OCI-LY7 (cell line): Measurements from ENCODE around the gene PTPRF. TPM values are rescaled to one million over a fixed set of nuclear protein-coding genes. Genes with fewer than 3 reads are reported as not detected.

ENCODE experiments used
- BruUV-seq: library from RNA; stranded (reverse); fragments of 400-500 nt; replicated peaks from 2 replicates; lab custom pipeline; 2021; lab: Mats Ljungman, UMichigan
- CTCF ChIA-PET: fragments of 300-600 bp; sonication (Branson Sonifier 250); formaldehyde crosslinking; loops from one replicate; lab custom pipeline; 2022; ENCODE audit warnings: antibody characterized with exemption; ENCODE audit not compliant: unreplicated experiment; lab: Charles Lee
- POLR2A ChIA-PET: fragments of 300-600 bp; sonication (Branson Sonifier 250); formaldehyde crosslinking; loops from one replicate; lab custom pipeline; 2022; ENCODE audit warnings: antibody characterized with exemption; lab: Charles Lee
- DNase-seq: peaks from one replicate; pipeline ENCODE4 v3.0.0-alpha.2; 2015; ENCODE audit warnings: low spot score
- H2AFZ ChIP-seq: fragments of 200-600 bp; sonication (generic), shearing (Covaris generic); 2 replicates; pipeline ENCODE4 v1.6.1; 2014; ENCODE audit warnings: mild to moderate bottlenecking, antibody characterized with exemption, low read length, moderate library complexity
- H3K27ac ChIP-seq: fragments of 200-600 bp; sonication (generic); 2 replicates; pipeline ENCODE4 v1.5.1; 2014; ENCODE audit warnings: mixed run types, low read depth, mild to moderate bottlenecking, moderate library complexity, low read length, inconsistent platforms; ENCODE audit not compliant: poor library complexity, severe bottlenecking
- H3K36me3 ChIP-seq: fragments of 200-600 bp; sonication (generic); 2 replicates; pipeline ENCODE4 v1.6.1; 2014; ENCODE audit warnings: mild to moderate bottlenecking, antibody characterized with exemption, low read length, moderate library complexity, mixed read lengths; ENCODE audit not compliant: insufficient read depth
- H3K4me1 ChIP-seq: fragments of 200-600 bp; sonication (generic); 2 replicates; pipeline ENCODE4 v1.5.1; 2014; ENCODE audit warnings: mild to moderate bottlenecking, low read length; ENCODE audit not compliant: insufficient read depth, poor library complexity, severe bottlenecking
- H3K4me2 ChIP-seq: fragments of 200-600 bp; sonication (generic); 2 replicates; pipeline ENCODE4 v1.6.1; 2014; ENCODE audit warnings: mild to moderate bottlenecking, low read length
- H3K4me3 ChIP-seq: fragments of 200-600 bp; sonication (generic); 2 replicates; pipeline ENCODE4 v1.5.1; 2014; ENCODE audit warnings: mild to moderate bottlenecking, low read depth, low read length; ENCODE audit not compliant: poor library complexity, severe bottlenecking
- H3K79me2 ChIP-seq: fragments of 200-600 bp; sonication (generic); 2 replicates; pipeline ENCODE4 v1.6.1; 2016; ENCODE audit warnings: low read depth, mild to moderate bottlenecking, low read length, moderate library complexity, mixed read lengths; ENCODE audit not compliant: insufficient read depth
- H3K9me2 ChIP-seq: fragments of 200-600 bp; sonication (generic); 2 replicates; pipeline ENCODE4 v1.6.1; 2016; ENCODE audit warnings: mild to moderate bottlenecking, low read length, mixed read lengths; ENCODE audit not compliant: insufficient read depth
- H3K9me3 ChIP-seq: fragments of 200-600 bp; sonication (generic); 2 replicates; pipeline ENCODE4 v1.6.1; 2014; ENCODE audit warnings: mild to moderate bottlenecking, mixed run types, low read length, mixed read lengths
- H4K20me1 ChIP-seq: fragments of 200-600 bp; sonication (generic); 2 replicates; pipeline ENCODE4 v1.6.1; 2014; ENCODE audit warnings: mild to moderate bottlenecking, antibody characterized with exemption, low read length, moderate library complexity, mixed read lengths; ENCODE audit not compliant: insufficient read depth
- CTCF ChIP-seq: fragments of 200-600 bp; sonication (generic); conservative IDR thresholded peaks from 2 replicates; pipeline ENCODE4 v1.5.1; 2014; ENCODE audit warnings: mild to moderate bottlenecking, antibody characterized with exemption, low read length, moderate library complexity, mixed read lengths
- EZH2phosphoT487 ChIP-seq: fragments of 200-600 bp; sonication (generic); IDR thresholded peaks from 2 replicates; pipeline ENCODE4 v1.6.1; 2018; ENCODE audit warnings: low read depth, borderline replicate concordance, mild to moderate bottlenecking, mixed run types, antibody characterized with exemption, low read length, moderate library complexity, mixed read lengths
- intact Hi-C: fragments of 100-400 bp; cut with micrococcal nuclease; formaldehyde crosslinking; loops from one replicate; pipeline ENCODE4 v1.10.0; 2022; ENCODE audit not compliant: unreplicated experiment
- total RNA-seq, 2 experiments: library from RNA; depleted of rRNA in 1 of 2; stranded (reverse); fragments of >200 nt in 1 of 2; shearing (Covaris generic) in 1 of 2; gene quantifications; 2 replicates each; pipeline ENCODE4 v1.2.3, GENCODE V29; 2014 to 2022

Gene PTPRF
- total RNA-seq, 2 experiments from 2014 or later = 0.06 to 0.48 TPM

DNA sequence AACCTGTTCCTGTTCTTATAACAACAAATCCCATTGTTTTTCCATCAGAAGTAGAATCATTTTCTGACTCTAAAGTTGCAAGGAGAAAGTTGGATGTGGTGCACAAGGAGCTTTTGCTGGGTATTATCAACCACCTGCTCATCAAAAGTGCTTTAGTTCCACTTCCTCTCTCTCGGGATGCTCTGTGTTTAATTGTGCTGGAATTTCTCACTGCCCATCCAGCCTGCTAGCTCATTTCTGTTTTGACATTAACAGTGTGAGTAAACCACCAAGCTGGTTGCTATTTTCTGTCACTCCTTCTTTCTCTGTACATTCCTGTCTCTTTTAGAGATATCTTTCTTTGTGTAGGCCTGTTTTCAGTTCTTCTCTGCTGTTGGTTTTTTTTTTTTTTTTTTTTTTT, 125.3 kb downstream of the PTPRF start:
- intact Hi-C loops = loop anchor here (10.0 kb wide), 1 partner anchor 431 kb away; no protein-coding TSS in a partner anchor
- Histone ChIP-seq H3K4me1 (peaks cover 24% of the 10 kb centered on the region), H3K9me3 (no peaks in the 10 kb centered on the region), H3K9me2 (no peaks in the 10 kb centered on the region), H3K27ac (no peak overlapping the region), H3K36me3 (peaks cover 79% of the 10 kb centered on the region), H3K4me3 (no peak overlapping the region), H3K4me2 (no peak overlapping the region), H4K20me1 (peaks cover 8% of the 10 kb centered on the region; the same call in 1 of the 2 replicates), H3K79me2 (peaks cover 21% of the 10 kb centered on the region), H2AFZ (no peak overlapping the region)
- no peak for TF ChIP-seq CTCF
- TF ChIP-seq EZH2phosphoT487 = no peak
- no peak for DNase-seq
- no TSS peak for BruUV-seq
- POLR2A ChIA-PET = no interaction called here
- CTCF ChIA-PET = no interaction called here

DNA sequence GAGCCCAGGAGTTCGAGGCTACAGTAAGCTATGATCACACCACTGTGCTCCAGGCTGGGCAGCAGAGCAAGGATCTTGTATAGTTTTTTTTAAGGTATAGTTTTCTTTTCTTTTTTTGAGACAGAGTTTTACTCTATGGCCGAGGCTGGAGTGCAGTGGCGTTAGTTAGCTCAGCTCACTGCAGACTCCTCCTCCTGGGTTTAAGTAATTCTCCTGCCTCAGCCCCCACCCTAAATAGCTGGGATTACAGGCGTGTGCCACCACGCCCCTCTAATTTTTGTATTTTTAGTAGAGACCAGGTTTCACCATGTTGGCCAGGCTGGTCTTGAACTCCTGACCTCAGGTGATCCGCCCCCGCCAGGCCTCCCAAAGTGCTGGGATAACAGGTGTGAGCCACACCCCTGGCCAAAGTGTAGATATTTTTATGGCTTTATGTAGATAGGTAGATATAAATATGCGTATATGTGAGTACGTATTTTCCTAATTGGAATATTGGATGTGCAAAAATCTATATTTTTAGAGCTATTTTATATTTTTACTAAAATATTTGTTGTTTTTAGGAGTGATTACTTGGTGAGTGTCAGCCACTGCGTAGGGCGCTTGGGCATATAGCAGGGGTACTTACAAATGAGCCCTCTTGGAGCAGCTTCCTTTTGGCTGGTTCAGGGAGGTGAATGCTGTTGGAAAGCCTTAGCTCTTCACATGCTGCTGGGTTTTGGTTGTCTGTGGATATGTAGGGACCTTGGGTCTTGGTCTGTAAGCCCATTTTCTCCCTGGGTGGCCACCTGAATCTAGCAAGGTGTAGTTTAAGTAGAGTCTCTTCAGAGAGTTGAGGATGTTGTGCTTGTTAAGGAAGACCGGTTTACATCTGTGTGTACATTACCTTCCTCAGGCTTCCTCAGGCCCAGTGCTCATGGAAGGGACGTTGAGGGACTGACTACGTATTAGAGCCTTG, 128.8 kb downstream of the PTPRF start:
- no TSS peak for BruUV-seq
- CTCF ChIA-PET = no interaction called here

More for the DNA sequence above, 128.8 kb downstream of the PTPRF start:
- no peaks in the 10 kb centered on the region for H4K20me1 ChIP-seq
- H3K36me3 ChIP-seq = peaks cover 99% of the 10 kb centered on the region
- intact Hi-C loops = loop anchor here (10.0 kb wide), 1 partner anchor 435 kb away; no protein-coding TSS in a partner anchor
- no peak overlapping the region for H3K27ac ChIP-seq
- H3K9me2 ChIP-seq = no peaks in the 10 kb centered on the region
- POLR2A ChIA-PET = interaction anchor here (2.4 kb wide), 1 partner anchor 10 kb away, joined by 18 read pairs; the partner anchor contains the start of gene KDM4A
- no peak for TF ChIP-seq CTCF
- no peak for TF ChIP-seq EZH2phosphoT487
- H3K4me1 ChIP-seq = no peaks in the 10 kb centered on the region
- H3K4me3 ChIP-seq = no peak overlapping the region
- H3K79me2 ChIP-seq = no peaks in the 10 kb centered on the region
- H2AFZ ChIP-seq = no peak overlapping the region
- no peak for DNase-seq
- no peaks in the 10 kb centered on the region for H3K9me3 ChIP-seq
- no peak overlapping the region for H3K4me2 ChIP-seq
